Neural cell (in vitro differentiated cells): ENCODE measurements around the gene TRAPPC2. TPM values are rescaled to one million over a fixed set of nuclear protein-coding genes. Genes with fewer than 3 reads are reported as not detected.

Source experiments
- H2AFZ ChIP-seq: fragments of 200-600, 300-800 bp; sonication (generic), shearing (Covaris generic); 2 replicates; pipeline ENCODE4 v1.6.0; 2014; ENCODE audit warnings: low read depth, mild to moderate bottlenecking, antibody characterized with exemption, low read length, moderate library complexity
- H3F3A ChIP-seq: fragments of 200-600 bp; shearing (Covaris generic); 2 replicates; pipeline ENCODE4 v1.6.1; 2016; ENCODE audit warnings: mild to moderate bottlenecking, moderate library complexity, mixed read lengths, antibody characterized with exemption, low read length; ENCODE audit not compliant: insufficient read depth, poor library complexity, severe bottlenecking
- H3K27ac ChIP-seq: fragments of 200-600, 300-800 bp; sonication (generic), shearing (Covaris generic); 2 replicates; pipeline ENCODE4 v1.5.1; 2014; ENCODE audit warnings: mild to moderate bottlenecking, low read length, moderate library complexity
- H3K27me3 ChIP-seq: fragments of 300-800, 200-600 bp; sonication (generic), shearing (Covaris generic); 2 replicates; pipeline ENCODE4 v1.6.0; 2014; ENCODE audit warnings: mild to moderate bottlenecking, low read depth, low read length, moderate library complexity; ENCODE audit not compliant: insufficient read depth
- H3K36me3 ChIP-seq: fragments of 300-800, 200-600 bp; sonication (generic), shearing (Covaris generic); 2 replicates; pipeline ENCODE4 v1.5.1; 2014; ENCODE audit warnings: mild to moderate bottlenecking, antibody characterized with exemption, low read length, moderate library complexity; ENCODE audit not compliant: insufficient read depth
- H3K4me2 ChIP-seq: fragments of 300-800, 200-600 bp; sonication (generic), shearing (Covaris generic); 2 replicates; pipeline ENCODE4 v1.6.0; 2014; ENCODE audit warnings: mild to moderate bottlenecking, low read length
- H3K4me3 ChIP-seq: fragments of 300-800, 200-600 bp; sonication (generic), shearing (Covaris generic); 2 replicates; pipeline ENCODE4 v1.5.1; 2014; ENCODE audit warnings: mild to moderate bottlenecking, low read length, moderate library complexity
- H3K79me2 ChIP-seq: fragments of 200-600 bp; shearing (Covaris generic); replicated peaks from 2 replicates; pipeline ENCODE4 v1.6.0; 2014; ENCODE audit warnings: mild to moderate bottlenecking, low read length, moderate library complexity; ENCODE audit not compliant: insufficient read depth
- H3K9ac ChIP-seq: fragments of 300-800, 200-600 bp; sonication (generic), shearing (Covaris generic); 2 replicates; pipeline ENCODE4 v1.6.1; 2016; ENCODE audit warnings: mild to moderate bottlenecking, low read length, mixed read lengths
- H3K9me2 ChIP-seq: fragments of 200-600 bp; shearing (Covaris generic); 2 replicates; pipeline ENCODE4 v1.6.1; 2016; ENCODE audit warnings: mild to moderate bottlenecking, low read length, mixed read lengths; ENCODE audit not compliant: insufficient read depth
- H3K9me3 ChIP-seq: fragments of 200-600, 300-800 bp; sonication (generic), shearing (Covaris generic); 2 replicates; pipeline ENCODE4 v1.6.1; 2016; ENCODE audit warnings: mild to moderate bottlenecking, mixed run types, low read length, moderate library complexity, mixed read lengths
- H4K20me1 ChIP-seq: fragments of 200-600 bp; shearing (Covaris generic); 2 replicates; pipeline ENCODE4 v1.6.1; 2016; ENCODE audit warnings: mild to moderate bottlenecking, mixed run types; ENCODE audit not compliant: insufficient read depth
- CTCF ChIP-seq: fragments of 450-650 bp; IDR thresholded peaks from 2 replicates; pipeline ENCODE4 v1.5.1; 2014; ENCODE audit warnings: antibody characterized with exemption, mild to moderate bottlenecking, moderate library complexity; ENCODE audit not compliant: poor library complexity, severe bottlenecking
- EP300 ChIP-seq: fragments of 450-650 bp; conservative IDR thresholded peaks from 2 replicates; pipeline ENCODE4 v1.6.1; 2014; ENCODE audit warnings: antibody characterized with exemption, mild to moderate bottlenecking, moderate library complexity; ENCODE audit not compliant: poor library complexity, severe bottlenecking
- EZH2 ChIP-seq: fragments of 200-600, 300-800 bp; shearing (Covaris generic), sonication (generic); IDR thresholded peaks from 2 replicates; pipeline ENCODE4 v1.6.1; 2014; ENCODE audit warnings: antibody characterized with exemption, low read length, borderline replicate concordance, mild to moderate bottlenecking; ENCODE audit not compliant: insufficient read depth, poor library complexity, severe bottlenecking
- MXI1 ChIP-seq: fragments of 450-650 bp; conservative IDR thresholded peaks from 2 replicates; pipeline ENCODE4 v1.6.1; 2014; ENCODE audit warnings: antibody characterized with exemption, mild to moderate bottlenecking; ENCODE audit not compliant: poor library complexity, severe bottlenecking
- POLR2AphosphoS5 ChIP-seq: IDR thresholded peaks from 2 replicates; pipeline ENCODE4 v1.6.1; 2012
- RAD21 ChIP-seq: fragments of 450-650 bp; conservative IDR thresholded peaks from 2 replicates; pipeline ENCODE4 v1.6.1; 2014; ENCODE audit warnings: antibody characterized with exemption, mild to moderate bottlenecking, moderate library complexity
- REST ChIP-seq: IDR thresholded peaks from 2 replicates; pipeline ENCODE4 v1.6.1; 2012; ENCODE audit warnings: borderline replicate concordance
- SMC3 ChIP-seq: fragments of 450-650 bp; conservative IDR thresholded peaks from 2 replicates; pipeline ENCODE4 v1.6.1; 2014; ENCODE audit warnings: antibody characterized with exemption, mild to moderate bottlenecking, moderate library complexity; ENCODE audit not compliant: poor library complexity
- TAF1 ChIP-seq: IDR thresholded peaks from 2 replicates; pipeline ENCODE4 v1.6.1; 2012; ENCODE audit warnings: low read depth
- polyA plus RNA-seq: library from polyadenylated mRNA; depleted of rRNA; stranded (reverse); fragments of >200 nt; gene quantifications from 2 replicates; pipeline ENCODE4 v1.2.3, GENCODE V29; 2014

Gene TRAPPC2
- polyA plus RNA-seq, 1 donor from 2014 or later = 94.2 TPM

- Histone ChIP-seq H3K9me3 (no peaks in the 10 kb centered on the region), H3K27me3 (no peaks in the 10 kb centered on the region), H3K9ac (no peak overlapping the region), H4K20me1 (no peaks in the 10 kb centered on the region), H3F3A (no peaks in the 10 kb centered on the region), H3K27ac (no peak overlapping the region), H2AFZ (no peak overlapping the region), H3K79me2 (peaks cover 24% of the 10 kb centered on the region), H3K36me3 (no peaks in the 10 kb centered on the region), H3K4me2 (no peak overlapping the region), H3K4me3 (no peak overlapping the region), H3K9me2 (no peaks in the 10 kb centered on the region)
- TF ChIP-seq EZH2 (no peak), POLR2AphosphoS5 (no peak), TAF1 (no peak), CTCF (no peak), RAD21 (no peak), SMC3 (no peak), EP300 (no peak), MXI1 (no peak), REST (no peak)
These were observed 47.2 kb downstream of the TRAPPC2 start for GRCh38 chrX:13687203-13687602.

GRCh38 chrX:13685126-13685763 is 49.2 kb downstream of the TRAPPC2 start:
- no peaks in the 10 kb centered on the region for H3K27me3 ChIP-seq
- H3K9me2 ChIP-seq = no peaks in the 10 kb centered on the region
- H3K79me2 ChIP-seq = peaks cover 15% of the 10 kb centered on the region
- H3K4me3 ChIP-seq = no peak overlapping the region
- TF ChIP-seq POLR2AphosphoS5 (no peak), EZH2 (no peak), SMC3 (no peak), MXI1 (no peak), REST (no peak), TAF1 (no peak), RAD21 (no peak)
- no peak overlapping the region for H3K9ac ChIP-seq
- H3K4me2 ChIP-seq = no peak overlapping the region
- H3K27ac ChIP-seq = no peak overlapping the region
- no peaks in the 10 kb centered on the region for H3F3A ChIP-seq
- H3K9me3 ChIP-seq = no peaks in the 10 kb centered on the region
- H4K20me1 ChIP-seq = no peaks in the 10 kb centered on the region
- no peak overlapping the region for H2AFZ ChIP-seq
- no peaks in the 10 kb centered on the region for H3K36me3 ChIP-seq
